Retinal pigment epithelial cell (primary cell): ENCODE data around the gene MSANTD1.

Experiments
- DNase-seq: peaks from one replicate; pipeline ENCODE4 v3.0.0-alpha.2; 2010; ENCODE audit warnings: low read depth
- H3K4me3 ChIP-seq: 2 replicates; pipeline ENCODE4 v1.5.1; 2011; ENCODE audit warnings: mild to moderate bottlenecking, low read length, control low read depth, moderate library complexity
- TF ChIP-seq, protein P1 (sequence below): conservative IDR thresholded peaks from 2 replicates; pipeline ENCODE4 v1.5.1; 2011; ENCODE audit warnings: low read depth, low read length, control low read depth, inconsistent platforms

MSANTD1 gene

DNA sequence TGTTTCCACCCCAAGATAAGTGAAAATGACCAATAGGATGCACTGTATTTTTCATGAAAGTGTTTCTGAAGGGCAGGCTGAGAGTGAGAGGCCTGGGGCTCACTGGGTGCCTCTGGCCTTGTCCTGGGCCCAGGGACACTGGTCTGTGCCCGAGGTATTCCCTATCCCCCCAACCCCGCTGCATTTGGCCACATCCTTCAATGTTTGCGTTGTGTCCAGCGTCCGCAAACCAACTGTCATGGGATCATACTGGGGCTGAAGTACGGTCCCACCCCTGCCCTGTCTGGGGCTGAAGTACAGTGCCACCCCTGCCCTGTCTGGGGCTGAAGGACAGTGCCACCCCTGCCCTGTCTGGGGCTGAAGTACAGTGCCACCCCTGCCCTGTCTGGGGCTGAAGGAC lies 22.0 kb upstream of the MSANTD1 start:
- DNase-seq = no peak
- TF ChIP-seq, protein P1, sequence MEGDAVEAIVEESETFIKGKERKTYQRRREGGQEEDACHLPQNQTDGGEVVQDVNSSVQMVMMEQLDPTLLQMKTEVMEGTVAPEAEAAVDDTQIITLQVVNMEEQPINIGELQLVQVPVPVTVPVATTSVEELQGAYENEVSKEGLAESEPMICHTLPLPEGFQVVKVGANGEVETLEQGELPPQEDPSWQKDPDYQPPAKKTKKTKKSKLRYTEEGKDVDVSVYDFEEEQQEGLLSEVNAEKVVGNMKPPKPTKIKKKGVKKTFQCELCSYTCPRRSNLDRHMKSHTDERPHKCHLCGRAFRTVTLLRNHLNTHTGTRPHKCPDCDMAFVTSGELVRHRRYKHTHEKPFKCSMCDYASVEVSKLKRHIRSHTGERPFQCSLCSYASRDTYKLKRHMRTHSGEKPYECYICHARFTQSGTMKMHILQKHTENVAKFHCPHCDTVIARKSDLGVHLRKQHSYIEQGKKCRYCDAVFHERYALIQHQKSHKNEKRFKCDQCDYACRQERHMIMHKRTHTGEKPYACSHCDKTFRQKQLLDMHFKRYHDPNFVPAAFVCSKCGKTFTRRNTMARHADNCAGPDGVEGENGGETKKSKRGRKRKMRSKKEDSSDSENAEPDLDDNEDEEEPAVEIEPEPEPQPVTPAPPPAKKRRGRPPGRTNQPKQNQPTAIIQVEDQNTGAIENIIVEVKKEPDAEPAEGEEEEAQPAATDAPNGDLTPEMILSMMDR = no peak
- no peak overlapping the region for H3K4me3 ChIP-seq

GRCh38 chr4:3227878-3228675 lies 20.9 kb upstream of the MSANTD1 start:
- H3K4me3 ChIP-seq = no peak overlapping the region
- no peak for DNase-seq
- TF ChIP-seq, protein P1 = no peak

DNA sequence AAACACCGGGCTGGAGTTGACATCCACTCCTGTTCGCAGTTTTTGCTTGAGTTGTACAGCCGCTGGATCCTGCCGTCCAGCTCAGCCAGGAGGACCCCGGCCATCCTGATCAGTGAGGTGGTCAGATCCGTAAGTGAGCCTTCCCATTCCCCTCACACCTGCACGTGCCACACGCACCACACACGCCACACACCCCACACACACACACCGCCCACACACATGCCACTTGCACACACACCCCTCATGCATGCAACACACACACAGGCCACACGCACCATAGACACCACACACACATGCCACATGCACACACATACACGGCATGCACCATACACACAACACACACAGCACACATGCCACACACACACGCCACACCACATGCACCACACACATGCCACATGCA lies 20.1 kb upstream of the MSANTD1 start:
- H3K4me3 ChIP-seq = no peak overlapping the region
- no peak for DNase-seq
- TF ChIP-seq, protein P1 = no peak

DNA sequence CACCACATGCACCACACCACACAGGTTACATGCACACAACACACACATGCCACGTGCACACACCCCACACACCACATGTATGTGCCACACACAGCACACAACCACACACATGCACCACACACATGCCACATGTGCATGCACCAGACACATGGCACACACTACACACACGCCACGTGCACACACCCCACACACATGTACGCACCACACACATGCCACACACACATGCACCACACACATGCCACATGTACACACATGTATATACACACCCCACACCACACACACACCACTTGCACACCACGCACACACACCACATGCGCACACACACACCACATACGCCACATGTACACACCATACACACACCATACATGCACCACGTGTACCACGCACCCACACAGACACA lies 19.6 kb upstream of the MSANTD1 start:
- no peak overlapping the region for H3K4me3 ChIP-seq
- DNase-seq = no peak
- TF ChIP-seq, protein P1 = no peak

DNA sequence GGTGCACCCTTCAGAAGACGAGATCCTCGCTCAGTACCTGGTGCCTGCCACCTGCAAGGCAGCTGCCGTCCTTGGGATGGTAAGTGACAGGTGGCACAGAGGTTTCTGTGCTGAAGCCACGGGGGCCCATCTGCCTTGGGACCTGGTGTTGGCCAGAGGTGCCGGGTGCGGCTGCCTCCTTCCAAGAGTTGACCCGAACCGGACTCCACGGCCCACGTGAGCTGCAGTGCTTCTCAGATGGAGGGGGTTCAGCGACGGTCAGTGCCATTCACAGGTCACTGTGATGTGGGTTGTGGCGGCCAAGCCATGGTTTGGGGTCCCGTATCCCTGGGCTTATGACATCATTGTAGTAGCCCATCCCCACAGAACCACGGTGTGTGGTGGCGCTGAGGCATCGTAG lies 19.0 kb upstream of the MSANTD1 start:
- TF ChIP-seq, protein P1 = no peak
- H3K4me3 ChIP-seq = no peak overlapping the region
- DNase-seq = no peak

DNA sequence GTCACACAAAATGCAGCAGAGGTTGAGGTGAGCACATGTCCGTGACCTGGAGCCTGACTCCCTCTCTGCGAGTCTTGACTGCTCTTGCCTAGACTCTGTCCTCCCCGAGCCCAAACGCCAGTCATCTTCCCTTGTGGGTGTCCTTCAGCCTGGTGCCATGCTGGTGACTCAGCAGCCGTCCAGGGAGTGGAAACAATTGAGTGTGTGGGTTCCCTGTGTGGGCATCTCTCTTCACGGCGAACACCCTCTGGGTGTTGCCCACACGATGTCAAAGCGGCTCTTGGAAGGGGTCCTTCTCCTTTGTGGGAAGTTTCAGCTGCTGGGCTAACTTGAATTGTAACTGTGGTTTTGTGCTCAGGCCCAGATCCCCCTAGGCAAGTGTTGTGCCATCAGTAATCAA lies 17.5 kb upstream of the MSANTD1 start:
- DNase-seq = no peak
- TF ChIP-seq, protein P1 = no peak
- no peak overlapping the region for H3K4me3 ChIP-seq

DNA sequence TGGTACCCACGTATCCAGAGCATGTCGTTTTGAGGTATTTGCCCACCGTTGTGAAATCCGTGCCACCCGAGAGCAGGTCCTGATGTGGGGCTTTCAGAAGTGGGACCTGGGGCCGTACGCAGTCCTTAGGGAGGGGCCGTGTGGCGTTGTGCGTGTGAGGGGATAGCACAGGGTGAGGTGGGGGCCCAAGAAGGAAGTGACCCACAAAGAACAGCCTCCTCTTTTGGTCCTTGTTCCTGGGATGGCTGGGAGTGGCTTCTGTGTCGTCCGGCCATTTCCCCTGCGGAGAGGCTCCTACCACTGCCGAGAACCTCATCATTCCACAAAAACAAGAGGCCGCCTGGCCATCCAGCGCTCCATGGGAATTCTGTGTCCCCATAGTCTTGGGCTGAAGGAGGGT lies 17.0 kb upstream of the MSANTD1 start:
- TF ChIP-seq, protein P1 = no peak
- no peak for DNase-seq
- no peak overlapping the region for H3K4me3 ChIP-seq
